Neutrophil (primary cell): ENCODE measurements around the gene MAEA.

Source experiments
- H3K27ac ChIP-seq: fragments of 200-600 bp; sonication (generic); 2 replicates; pipeline ENCODE4 v1.5.1; 2016; ENCODE audit warnings: mild to moderate bottlenecking, moderate library complexity
- H3K27me3 ChIP-seq: fragments of 200-600 bp; sonication (generic); 2 replicates; pipeline ENCODE4 v1.6.0; 2016; ENCODE audit warnings: mild to moderate bottlenecking
- H3K36me3 ChIP-seq: fragments of 200-600 bp; sonication (generic); 2 replicates; pipeline ENCODE4 v1.5.1; 2017
- H3K4me1 ChIP-seq, 2 experiments: fragments of 200-600 bp in 1 of 2; sonication (generic) in 1 of 2; 1 replicate in 1 of 2; 2 replicates in 1 of 2; pipeline versions ENCODE4 v1.5.1 to v1.6.1; 2013 to 2016; ENCODE audit warnings: low read depth in 1 of 2, low read length in 1 of 2, mild to moderate bottlenecking in 1 of 2, moderate library complexity in 1 of 2; ENCODE audit not compliant: control insufficient read depth in 1 of 2, insufficient read depth in 1 of 2
- H3K4me3 ChIP-seq, 2 experiments: fragments of 200-600 bp in 1 of 2; sonication (generic) in 1 of 2; 1 replicate in 1 of 2; 2 replicates in 1 of 2; pipeline ENCODE4 v1.5.1; 2013 to 2016; ENCODE audit warnings: low read depth in 1 of 2, low read length in 1 of 2, mild to moderate bottlenecking in 1 of 2, moderate library complexity in 1 of 2
- H3K9me3 ChIP-seq: fragments of 200-600 bp; sonication (generic); 2 replicates; pipeline ENCODE4 v1.5.1; 2016
- TF ChIP-seq, protein P1 (sequence below): fragments of 200-600 bp; sonication (generic); IDR thresholded peaks from 2 replicates; pipeline ENCODE4 v1.5.1; 2016; ENCODE audit warnings: antibody characterized with exemption

Gene MAEA

DNA sequence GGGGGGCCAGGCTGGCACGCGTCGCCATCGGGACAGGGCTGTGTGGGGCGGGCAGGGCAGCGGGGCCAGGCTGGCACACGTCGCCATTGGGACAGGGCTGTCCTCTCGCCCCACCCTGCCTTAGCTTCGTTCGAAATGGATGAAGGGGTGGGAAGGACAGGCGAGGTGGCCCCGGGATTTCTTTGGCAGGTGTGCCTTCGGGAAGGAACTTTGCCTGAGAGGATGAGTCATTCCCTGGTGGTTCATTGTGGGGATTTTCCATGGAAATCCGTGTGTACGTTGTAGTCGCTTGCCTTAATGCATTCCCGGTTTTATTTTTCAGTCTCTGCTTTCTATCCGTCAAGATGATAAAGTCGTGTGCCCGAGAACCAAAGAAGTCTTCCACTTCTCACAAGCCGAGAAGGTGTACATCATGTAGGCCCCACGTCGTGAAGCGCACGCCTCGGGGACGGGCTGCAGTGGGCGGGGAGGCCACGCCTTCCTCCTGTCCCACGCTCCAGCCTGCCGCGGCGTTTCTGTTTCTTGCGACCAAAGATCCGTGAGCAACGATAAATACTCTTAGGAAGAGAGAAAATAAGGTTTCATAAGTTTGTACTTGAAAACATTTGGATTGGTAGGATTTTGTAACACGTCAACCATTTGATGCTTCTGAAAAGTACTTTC, 49.2 kb downstream of the MAEA start:
- Histone ChIP-seq H3K27ac (no peak overlapping the region), H3K4me3 (no peak overlapping the region), H3K9me3 (peaks cover 20% of the 10 kb centered on the region), H3K27me3 (no peaks in the 10 kb centered on the region), H3K4me1 (peaks cover 0 to 8% of the 10 kb centered on the region in 2 experiments), H3K36me3 (peaks cover 63% of the 10 kb centered on the region)
- TF ChIP-seq, protein P1, sequence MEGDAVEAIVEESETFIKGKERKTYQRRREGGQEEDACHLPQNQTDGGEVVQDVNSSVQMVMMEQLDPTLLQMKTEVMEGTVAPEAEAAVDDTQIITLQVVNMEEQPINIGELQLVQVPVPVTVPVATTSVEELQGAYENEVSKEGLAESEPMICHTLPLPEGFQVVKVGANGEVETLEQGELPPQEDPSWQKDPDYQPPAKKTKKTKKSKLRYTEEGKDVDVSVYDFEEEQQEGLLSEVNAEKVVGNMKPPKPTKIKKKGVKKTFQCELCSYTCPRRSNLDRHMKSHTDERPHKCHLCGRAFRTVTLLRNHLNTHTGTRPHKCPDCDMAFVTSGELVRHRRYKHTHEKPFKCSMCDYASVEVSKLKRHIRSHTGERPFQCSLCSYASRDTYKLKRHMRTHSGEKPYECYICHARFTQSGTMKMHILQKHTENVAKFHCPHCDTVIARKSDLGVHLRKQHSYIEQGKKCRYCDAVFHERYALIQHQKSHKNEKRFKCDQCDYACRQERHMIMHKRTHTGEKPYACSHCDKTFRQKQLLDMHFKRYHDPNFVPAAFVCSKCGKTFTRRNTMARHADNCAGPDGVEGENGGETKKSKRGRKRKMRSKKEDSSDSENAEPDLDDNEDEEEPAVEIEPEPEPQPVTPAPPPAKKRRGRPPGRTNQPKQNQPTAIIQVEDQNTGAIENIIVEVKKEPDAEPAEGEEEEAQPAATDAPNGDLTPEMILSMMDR = no peak

DNA sequence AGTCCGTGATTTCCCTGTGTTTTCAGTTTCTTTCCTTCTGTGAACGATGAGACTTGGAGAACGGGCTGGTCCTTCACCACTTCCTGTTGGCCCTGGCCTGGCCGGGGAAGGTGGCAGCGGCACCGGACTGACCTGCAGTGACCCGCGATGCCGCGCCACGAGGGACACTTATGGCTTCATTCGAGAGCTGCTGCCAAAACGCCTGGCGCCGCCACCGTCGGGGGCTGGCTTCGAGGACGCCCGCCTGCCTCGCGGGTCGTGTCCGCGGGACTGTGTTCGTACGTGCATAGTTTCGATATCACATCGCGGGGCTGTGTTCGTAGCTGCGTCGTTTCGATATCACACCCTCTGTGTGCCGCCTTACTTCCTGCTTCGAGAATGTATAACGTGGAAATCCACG, 49.8 kb downstream of the MAEA start:
- no peak overlapping the region for H3K4me3 ChIP-seq
- peaks cover 0 to 9% of the 10 kb centered on the region in 2 experiments for H3K4me1 ChIP-seq
- H3K27me3 ChIP-seq = no peaks in the 10 kb centered on the region
- H3K9me3 ChIP-seq = peaks cover 20% of the 10 kb centered on the region
- no peak overlapping the region for H3K27ac ChIP-seq
- H3K36me3 ChIP-seq = peaks cover 57% of the 10 kb centered on the region
- TF ChIP-seq, protein P1 = no peak

DNA sequence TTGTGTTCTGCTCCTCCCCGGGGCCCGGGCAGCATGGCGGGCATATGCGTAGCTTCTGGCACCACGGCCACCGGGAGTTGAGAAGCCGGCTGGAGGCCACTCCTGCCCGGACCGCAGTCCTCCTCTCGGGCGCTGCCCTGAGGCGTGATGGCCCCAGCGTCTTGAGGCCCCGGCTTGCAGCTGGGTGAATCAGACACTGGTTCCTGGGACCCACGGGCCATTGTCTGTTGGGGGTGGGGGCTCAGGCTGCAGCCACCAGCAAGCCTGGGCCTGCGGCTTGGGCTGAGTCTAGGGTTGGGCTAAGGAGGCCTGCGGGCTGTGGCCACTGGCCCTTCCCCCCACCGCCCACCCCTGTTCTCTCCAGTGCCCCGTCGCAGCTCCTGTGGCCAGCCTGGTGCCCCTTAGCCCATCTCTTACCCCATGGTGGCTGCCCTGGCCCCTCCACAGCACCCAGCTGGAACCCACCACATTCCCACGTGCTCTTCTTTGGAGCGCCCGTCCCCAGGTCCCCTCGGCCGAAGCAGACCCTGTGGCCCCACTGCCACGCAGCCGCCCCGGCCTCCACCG, 50.6 kb downstream of the MAEA start:
- TF ChIP-seq, protein P1 = no peak
- Histone ChIP-seq H3K27me3 (no peaks in the 10 kb centered on the region), H3K36me3 (peaks cover 51% of the 10 kb centered on the region), H3K9me3 (peaks cover 20% of the 10 kb centered on the region), H3K4me3 (no peak overlapping the region), H3K27ac (no peak overlapping the region), H3K4me1 (peaks cover 6 to 17% of the 10 kb centered on the region in 2 experiments)

DNA sequence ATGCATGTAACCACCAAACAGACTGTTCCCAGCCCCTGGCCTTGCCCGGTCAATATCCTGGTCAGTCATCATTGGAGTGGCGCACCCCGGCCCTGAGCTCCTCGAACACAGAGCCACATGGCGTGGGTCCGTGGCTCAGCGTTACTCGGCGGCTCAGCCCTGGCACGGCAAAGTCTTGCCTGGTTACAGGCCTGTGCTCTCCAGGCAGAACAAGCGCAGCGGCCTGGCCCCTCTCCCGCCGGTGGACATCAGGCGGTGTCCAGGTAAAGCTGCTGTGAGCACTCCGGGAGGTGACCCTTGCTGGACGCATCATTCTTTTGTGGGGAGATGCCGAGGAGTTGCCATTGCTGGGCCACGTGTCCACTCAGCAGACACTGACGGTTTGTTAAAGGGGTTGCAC, 51.2 kb downstream of the MAEA start:
- peak overlapping the region; percentile 33 for H3K27ac ChIP-seq
- no peak overlapping the region for H3K4me3 ChIP-seq
- TF ChIP-seq, protein P1 = no peak
- H3K9me3 ChIP-seq = peaks cover 20% of the 10 kb centered on the region
- peaks cover 51% of the 10 kb centered on the region for H3K36me3 ChIP-seq
- H3K27me3 ChIP-seq = no peaks in the 10 kb centered on the region
- peaks cover 11 to 23% of the 10 kb centered on the region in 2 experiments for H3K4me1 ChIP-seq

DNA sequence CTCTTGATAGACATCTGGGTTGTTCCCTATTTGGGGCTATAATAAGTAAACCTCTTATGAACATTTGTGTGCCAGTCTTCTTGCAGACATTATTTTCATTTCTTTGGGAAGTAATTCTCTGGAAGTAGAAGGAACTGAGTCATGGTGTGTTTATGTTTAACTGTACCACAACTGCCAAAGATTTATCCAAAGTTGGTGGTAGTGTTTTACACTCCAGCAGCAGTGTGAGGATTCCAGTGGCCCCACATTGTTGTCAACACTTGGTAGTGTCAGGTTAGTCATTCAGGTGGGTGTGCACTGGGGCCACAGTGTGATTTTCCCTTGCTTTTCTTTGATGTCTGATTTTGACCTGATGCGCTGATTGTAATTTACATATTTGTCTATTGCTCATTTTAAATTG, 52.3 kb downstream of the MAEA start:
- Histone ChIP-seq H3K36me3 (peaks cover 47% of the 10 kb centered on the region), H3K9me3 (peaks cover 11% of the 10 kb centered on the region), H3K4me3 (no peak overlapping the region), H3K27me3 (no peaks in the 10 kb centered on the region), H3K27ac (peak overlapping the region; percentile 33), H3K4me1 (peaks cover 14 to 20% of the 10 kb centered on the region in 2 experiments)
- TF ChIP-seq, protein P1 = no peak
